ENCODE data around the gene THPO. TPM values are rescaled to one million over a fixed set of nuclear protein-coding genes. Genes with fewer than 3 reads are reported as not detected.

Gene THPO
- total RNA-seq, 2 donors from 2014 or later: 1.4 to 1.7 TPM

DNA sequence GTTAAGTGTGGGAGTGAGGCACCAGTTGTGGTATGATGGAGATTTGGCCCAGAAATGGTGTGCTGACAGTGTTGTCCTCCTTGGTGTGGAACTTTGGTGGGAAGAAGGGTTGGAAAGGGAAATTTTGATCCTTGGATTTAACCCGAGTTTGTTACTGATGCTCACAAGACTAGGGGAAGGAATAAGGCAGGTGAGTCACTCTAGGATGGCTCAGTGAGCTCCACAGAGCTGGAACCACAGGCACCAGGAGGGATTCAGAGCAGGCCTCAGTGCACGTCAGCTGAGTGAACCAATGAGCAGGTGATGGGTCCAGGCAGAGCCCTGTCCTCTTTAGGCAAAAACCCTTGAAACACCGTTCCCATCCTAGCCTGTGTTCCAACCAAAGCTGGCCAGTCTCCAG, 13.3 kb upstream of the THPO start:
- H3K27me3 ChIP-seq (ENCODE audit: control insufficient read depth, insufficient read depth, low read length, poor library complexity, severe bottlenecking): no peaks in the 10 kb centered on the region
- peaks cover 2% of the 10 kb centered on the region for H3K36me3 Mint-ChIP-seq (ENCODE audit: low read depth)
- H3K9me3 ChIP-seq (ENCODE audit: control insufficient read depth, low read length): no peaks in the 10 kb centered on the region
- H3K4me1 ChIP-seq (ENCODE audit: control insufficient read depth, insufficient read depth, low read length): no peaks in the 10 kb centered on the region
- TF ChIP-seq CTCF (conservative IDR thresholded peaks at IDR 0.05): no peak
- DNase-seq: no peak
- peaks cover 3% of the 10 kb centered on the region for H3K27me3 Mint-ChIP-seq (ENCODE audit: insufficient read depth)
- no peaks in the 10 kb centered on the region for H3K36me3 ChIP-seq (ENCODE audit: control insufficient read depth, insufficient read depth, low read length)
- no peaks in the 10 kb centered on the region for H3K9me3 Mint-ChIP-seq
- no peak overlapping the region for H3K27ac Mint-ChIP-seq
- 86 to 91% methylated on average over 2 to 3 of the region's 3 CpGs for WGBS, 2 experiments (ENCODE audit: insufficient coverage in 1 of 2, insufficient read length in 1 of 2)
- H3K4me1 Mint-ChIP-seq: no peaks in the 10 kb centered on the region
- no peak overlapping the region for H3K9ac ChIP-seq (ENCODE audit: extremely low read depth, low read length, poor library complexity, severe bottlenecking)
- no peak overlapping the region for H3K4me3 ChIP-seq (ENCODE audit: low read length)
- H3K4me3 Mint-ChIP-seq: no peak overlapping the region
- no peak overlapping the region for H3K27ac ChIP-seq (ENCODE audit: low read depth, low read length)

DNA sequence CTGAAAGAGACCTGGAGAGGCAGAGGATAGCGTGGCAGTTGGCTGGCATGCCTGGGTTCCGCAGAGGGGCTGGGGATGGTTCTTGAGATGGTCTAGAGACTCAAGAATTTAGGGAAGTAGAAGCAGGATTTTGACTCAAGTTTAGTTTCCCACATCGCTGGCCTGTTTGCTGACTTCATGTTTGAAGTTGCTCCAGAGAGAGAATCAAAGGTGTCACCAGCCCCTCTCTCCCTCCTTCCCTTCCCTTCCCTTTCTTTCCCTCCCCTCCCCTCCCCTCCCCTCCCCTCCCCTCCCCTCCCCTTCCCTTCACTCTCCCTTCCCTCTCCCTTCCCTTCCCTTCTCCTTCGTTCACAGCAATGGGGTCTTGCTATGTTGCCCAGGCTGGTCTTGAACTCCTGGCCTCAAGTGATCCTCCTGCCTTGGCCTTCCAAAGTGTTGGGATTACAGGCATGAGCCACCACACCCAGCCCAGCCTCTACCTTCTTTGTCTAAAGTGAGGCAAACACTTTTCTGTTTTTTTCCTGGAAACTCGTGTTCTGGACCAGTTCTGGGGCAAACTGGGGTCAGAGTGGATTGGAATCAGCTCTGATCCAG, 12.0 kb upstream of the THPO start:
- no peak overlapping the region for H3K4me3 Mint-ChIP-seq
- H3K9ac ChIP-seq (ENCODE audit: extremely low read depth, low read length, poor library complexity, severe bottlenecking): no peak overlapping the region
- H3K27me3 Mint-ChIP-seq (ENCODE audit: insufficient read depth): peaks cover 3% of the 10 kb centered on the region
- no peaks in the 10 kb centered on the region for H3K36me3 ChIP-seq (ENCODE audit: control insufficient read depth, insufficient read depth, low read length)
- no peaks in the 10 kb centered on the region for H3K9me3 Mint-ChIP-seq
- no peak for TF ChIP-seq CTCF (conservative IDR thresholded peaks at IDR 0.05)
- H3K4me3 ChIP-seq (ENCODE audit: low read length): no peak overlapping the region
- H3K9me3 ChIP-seq (ENCODE audit: control insufficient read depth, low read length): no peaks in the 10 kb centered on the region
- no peaks in the 10 kb centered on the region for H3K4me1 Mint-ChIP-seq
- WGBS, 2 experiments (ENCODE audit: insufficient coverage in 1 of 2, insufficient read length in 1 of 2): 89 to 93% methylated on average over 2 to 5 of the region's 5 CpGs
- H3K27ac Mint-ChIP-seq: no peak overlapping the region
- H3K4me1 ChIP-seq (ENCODE audit: control insufficient read depth, insufficient read depth, low read length): no peaks in the 10 kb centered on the region
- DNase-seq: no peak
- no peak overlapping the region for H3K27ac ChIP-seq (ENCODE audit: low read depth, low read length)
- H3K36me3 Mint-ChIP-seq (ENCODE audit: low read depth): peaks cover 2% of the 10 kb centered on the region
- H3K27me3 ChIP-seq (ENCODE audit: control insufficient read depth, insufficient read depth, low read length, poor library complexity, severe bottlenecking): no peaks in the 10 kb centered on the region

DNA sequence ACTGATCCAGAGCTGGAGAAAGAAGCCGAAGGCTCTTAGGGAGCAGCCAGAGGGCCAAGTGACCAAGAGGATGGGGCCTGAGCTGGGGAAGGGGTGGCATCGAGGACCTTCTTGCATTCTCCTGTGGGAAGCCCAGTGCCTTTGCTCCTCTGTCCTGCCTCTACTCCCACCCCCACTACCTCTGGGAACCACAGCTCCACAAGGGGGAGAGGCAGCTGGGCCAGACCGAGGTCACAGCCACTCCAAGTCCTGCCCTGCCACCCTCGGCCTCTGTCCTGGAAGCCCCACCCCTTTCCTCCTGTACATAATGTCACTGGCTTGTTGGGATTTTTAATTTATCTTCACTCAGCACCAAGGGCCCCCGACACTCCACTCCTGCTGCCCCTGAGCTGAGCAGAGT, 11.4 kb upstream of the THPO start:
- H3K27me3 ChIP-seq (ENCODE audit: control insufficient read depth, insufficient read depth, low read length, poor library complexity, severe bottlenecking): no peaks in the 10 kb centered on the region
- Mint-ChIP-seq H3K27ac (no peak overlapping the region), H3K9me3 (no peaks in the 10 kb centered on the region), H3K4me1 (no peaks in the 10 kb centered on the region), H3K36me3 (ENCODE audit: low read depth) (peaks cover 2% of the 10 kb centered on the region), H3K27me3 (ENCODE audit: insufficient read depth) (peaks cover 5% of the 10 kb centered on the region), H3K4me3 (no peak overlapping the region)
- H3K4me1 ChIP-seq (ENCODE audit: control insufficient read depth, insufficient read depth, low read length): no peaks in the 10 kb centered on the region
- H3K36me3 ChIP-seq (ENCODE audit: control insufficient read depth, insufficient read depth, low read length): no peaks in the 10 kb centered on the region
- 83% methylated on average over 5 of the region's 5 CpGs; no CpG with 5 or more reads in 1 of the 2 experiments for WGBS, 2 experiments (ENCODE audit: insufficient coverage in 1 of 2, insufficient read length in 1 of 2)
- no peak overlapping the region for H3K9ac ChIP-seq (ENCODE audit: extremely low read depth, low read length, poor library complexity, severe bottlenecking)
- H3K9me3 ChIP-seq (ENCODE audit: control insufficient read depth, low read length): no peaks in the 10 kb centered on the region
- TF ChIP-seq CTCF (conservative IDR thresholded peaks at IDR 0.05): no peak
- no peak overlapping the region for H3K27ac ChIP-seq (ENCODE audit: low read depth, low read length)
- no peak overlapping the region for H3K4me3 ChIP-seq (ENCODE audit: low read length)
- no peak for DNase-seq
